Measurements from ENCODE around the gene ELOB.

Gene ELOB

DNA sequence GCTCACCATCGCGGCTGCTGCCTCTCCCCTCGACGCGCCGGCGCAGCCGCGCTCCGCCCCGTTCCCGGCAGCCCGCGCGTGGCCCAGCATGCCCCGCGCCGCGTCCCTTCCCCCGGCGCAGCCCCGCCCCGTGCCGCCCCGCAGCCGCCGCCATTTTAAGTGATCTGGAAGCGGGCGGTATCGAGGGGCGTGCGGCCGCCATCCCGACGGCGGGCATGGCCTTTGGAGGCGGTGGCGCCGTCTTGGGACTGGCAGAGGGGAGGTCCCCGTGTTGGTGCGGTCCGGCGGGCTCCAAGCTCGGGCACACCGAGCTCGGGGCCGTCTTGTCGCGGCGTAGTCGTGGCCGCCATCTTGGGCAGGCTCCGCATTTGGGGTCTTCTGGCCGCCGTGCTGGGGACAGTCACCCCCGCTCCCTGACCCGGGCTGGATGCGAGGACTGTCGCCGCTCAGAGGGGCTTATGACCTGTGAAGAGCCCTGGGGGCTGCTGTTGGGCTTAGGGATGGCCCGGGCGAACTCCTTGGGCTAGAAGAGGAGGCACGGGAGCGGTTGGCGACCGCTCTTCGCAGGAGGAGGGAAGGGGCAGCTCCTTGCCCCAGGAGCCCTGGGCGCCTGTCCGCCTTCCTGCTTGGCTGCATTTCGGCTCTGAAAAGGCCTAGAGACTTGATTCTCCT, at the start of gene ELOB:
TSS of gene ELOB (minus strand) at position 50 of the 672 bp plus-strand sequence. CDS start at position 9, 41 bp downstream.
- peak; percentile 85 for DNase-seq (ENCODE audit: low read depth)

DNA sequence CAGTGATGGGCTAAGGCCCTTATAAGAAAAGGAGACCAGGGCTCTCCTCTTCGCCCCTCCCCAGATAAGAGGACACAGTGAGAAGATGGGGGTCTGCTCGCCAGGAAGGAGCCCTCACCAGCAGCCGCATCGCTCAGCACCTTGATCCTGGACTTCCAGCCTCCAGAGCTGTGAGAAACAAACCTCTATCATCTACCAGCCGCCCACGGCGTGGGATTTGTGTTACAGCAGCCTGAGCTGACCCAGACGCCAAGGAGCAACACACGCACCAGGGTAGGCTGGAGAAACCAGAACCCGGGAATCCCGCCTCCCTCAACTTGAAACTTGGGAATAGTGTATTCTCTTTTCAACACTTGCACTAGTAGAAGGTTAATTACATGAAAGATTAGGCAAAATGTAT, 48.8 kb upstream of the ELOB start:
- DNase-seq (ENCODE audit: low read depth) = no peak

GRCh38 chr16:2825049-2825742, 48.1 kb upstream of the ELOB start:
- no peak for DNase-seq (ENCODE audit: low read depth)

DNA sequence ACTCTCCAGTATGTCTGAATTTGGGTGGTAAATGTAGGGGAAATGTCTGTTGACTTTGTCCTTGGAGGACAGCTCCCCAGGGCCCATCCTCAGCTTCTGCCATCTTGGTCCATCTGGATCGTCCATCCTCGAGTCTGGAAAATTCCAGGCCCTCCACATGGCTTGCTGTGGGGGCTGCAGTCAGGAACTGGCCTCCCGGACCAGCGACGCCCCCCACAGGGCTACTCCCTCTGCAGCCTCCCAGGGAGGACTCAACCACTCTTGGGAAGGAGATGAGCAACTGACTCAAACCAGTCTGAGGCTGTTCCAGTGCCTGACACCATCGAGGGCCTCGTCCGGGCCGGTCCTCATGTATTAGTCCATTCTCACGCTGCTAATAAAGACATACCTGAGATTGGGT, 47.5 kb upstream of the ELOB start:
- no peak for DNase-seq (ENCODE audit: low read depth)

- no peak for DNase-seq (ENCODE audit: low read depth)
Observed at GRCh38 chr16:2822496-2822895, 45.4 kb upstream of the ELOB start.

- no peak for DNase-seq (ENCODE audit: low read depth)
Observed at GRCh38 chr16:2822158-2822495, 45.0 kb upstream of the ELOB start.

DNA sequence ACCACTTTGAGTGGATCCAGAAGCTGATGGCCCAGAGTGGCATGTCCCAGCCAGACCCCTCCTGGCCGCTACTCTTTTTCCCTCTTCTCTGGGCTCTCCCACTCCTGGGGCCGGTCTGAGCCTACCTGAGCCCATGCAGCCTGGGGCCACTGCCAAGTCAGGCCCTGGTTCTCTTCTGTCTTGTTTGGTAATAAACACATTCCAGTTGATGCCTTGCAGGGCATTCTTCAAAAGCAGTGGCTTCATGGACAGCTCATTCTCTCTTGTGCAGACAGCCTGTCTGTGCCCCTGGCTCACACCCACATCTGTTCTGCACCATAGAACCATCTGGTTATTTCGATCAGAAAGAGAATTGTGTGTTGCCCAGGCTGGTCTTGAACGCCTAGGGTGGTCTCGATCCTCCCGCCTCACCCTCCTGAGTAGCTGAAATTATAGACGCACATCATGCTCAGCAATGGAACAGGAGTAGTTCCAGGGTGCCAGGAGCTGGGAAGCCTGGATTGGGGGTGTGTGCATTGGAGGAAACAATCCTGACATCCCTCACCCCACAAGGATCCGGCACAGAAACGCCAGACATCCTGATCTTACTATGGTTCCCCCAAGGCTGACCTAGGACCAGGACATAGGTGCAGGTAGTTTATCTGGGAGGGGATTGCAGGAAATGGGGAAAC, 44.5 kb upstream of the ELOB start:
- no peak for DNase-seq (ENCODE audit: low read depth)

- no peak for DNase-seq (ENCODE audit: low read depth)
Observed at GRCh38 chr16:2820836-2821486, 43.9 kb upstream of the ELOB start.

GRCh38 chr16:2819939-2820835, 43.1 kb upstream of the ELOB start:
- DNase-seq (ENCODE audit: low read depth) = no peak

DNA sequence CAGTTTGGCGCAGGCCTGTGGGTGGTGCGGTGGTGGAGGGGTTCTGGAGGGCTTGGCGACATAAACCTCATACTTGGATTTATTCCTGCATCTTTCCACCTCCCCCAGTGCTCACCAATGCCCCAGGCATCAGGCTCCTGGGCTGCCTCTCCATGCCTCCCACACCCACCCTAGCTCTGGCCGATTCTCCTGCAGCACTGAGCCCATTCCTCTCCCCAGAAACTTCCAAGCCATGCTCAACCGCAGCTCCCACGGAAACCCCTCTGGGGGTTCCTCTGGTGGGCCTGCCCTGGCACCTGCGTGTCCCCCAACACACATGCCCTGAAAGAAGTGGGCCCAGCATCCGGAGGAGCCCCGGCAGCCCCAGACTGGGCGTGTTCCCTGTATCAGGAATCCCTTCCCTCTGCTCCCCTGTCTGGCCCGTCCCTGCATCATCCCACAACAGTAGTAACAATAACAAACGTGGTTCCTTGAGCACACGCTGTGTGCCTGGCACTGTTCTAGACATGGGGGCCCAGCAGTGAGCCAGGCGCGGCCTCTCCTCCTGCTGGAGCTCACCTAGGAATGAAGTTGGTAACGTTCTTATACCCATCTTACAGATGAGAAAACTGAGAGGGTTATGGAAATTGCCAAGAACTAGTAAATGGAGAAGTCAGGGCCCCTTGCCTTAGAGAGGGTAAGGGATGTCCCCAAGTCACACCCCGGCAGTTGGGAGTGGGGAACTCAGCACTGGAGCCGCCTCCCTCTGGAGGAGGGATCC, 42.3 kb upstream of the ELOB start:
- DNase-seq (ENCODE audit: low read depth) = no peak

- no peak for DNase-seq (ENCODE audit: low read depth)
Observed at GRCh38 chr16:2818272-2818876, 41.3 kb upstream of the ELOB start.

DNA sequence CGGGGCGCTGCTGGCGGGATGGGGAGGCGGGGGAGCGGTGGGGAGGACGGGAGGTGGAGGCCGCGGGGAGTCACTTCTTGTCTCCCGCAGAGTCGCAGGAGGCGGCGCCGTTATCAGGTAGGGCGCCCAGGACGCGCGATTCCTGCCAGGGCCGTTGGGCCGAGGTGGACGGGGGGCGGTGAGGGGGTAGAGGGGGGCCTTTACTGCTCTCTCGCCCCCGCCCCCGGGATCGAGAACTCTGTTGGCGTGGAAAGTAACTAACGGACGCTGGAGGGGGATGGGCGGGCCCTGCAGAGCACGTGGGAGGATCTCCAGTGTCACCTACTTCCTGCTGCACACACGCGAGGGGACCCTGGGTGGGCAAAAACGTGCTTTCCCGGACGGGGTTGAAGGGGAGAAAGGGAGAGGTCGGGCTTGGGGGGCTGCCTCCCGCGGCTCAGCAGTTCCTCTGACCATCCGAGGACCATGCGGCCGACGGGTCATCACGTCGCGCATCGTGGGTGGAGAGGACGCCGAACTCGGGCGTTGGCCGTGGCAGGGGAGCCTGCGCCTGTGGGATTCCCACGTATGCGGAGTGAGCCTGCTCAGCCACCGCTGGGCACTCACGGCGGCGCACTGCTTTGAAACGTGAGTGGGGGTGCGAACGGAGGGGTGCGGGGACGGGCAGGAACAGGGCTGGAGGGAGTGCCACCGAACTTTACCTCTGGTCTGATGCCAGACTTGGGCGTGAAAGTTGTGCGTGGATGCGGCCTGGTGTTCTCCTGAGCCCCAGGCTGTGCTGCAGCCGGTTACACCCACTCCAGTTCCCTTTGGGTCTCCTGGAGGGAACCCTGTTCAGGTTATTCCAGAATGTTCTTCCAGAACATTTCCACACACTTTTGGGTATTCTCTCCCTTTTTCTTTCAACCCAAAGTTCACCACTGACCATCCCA, 40.5 kb upstream of the ELOB start:
- no peak for DNase-seq (ENCODE audit: low read depth)

GRCh38 chr16:2816751-2817339, 39.8 kb upstream of the ELOB start, which contains the start of gene PRSS21:
Gene PRSS21 (plus strand): TSS chr16:2817237. CDS start chr16:2817269, 32 bp downstream.
- DNase-seq (ENCODE audit: low read depth) = no peak

DNA sequence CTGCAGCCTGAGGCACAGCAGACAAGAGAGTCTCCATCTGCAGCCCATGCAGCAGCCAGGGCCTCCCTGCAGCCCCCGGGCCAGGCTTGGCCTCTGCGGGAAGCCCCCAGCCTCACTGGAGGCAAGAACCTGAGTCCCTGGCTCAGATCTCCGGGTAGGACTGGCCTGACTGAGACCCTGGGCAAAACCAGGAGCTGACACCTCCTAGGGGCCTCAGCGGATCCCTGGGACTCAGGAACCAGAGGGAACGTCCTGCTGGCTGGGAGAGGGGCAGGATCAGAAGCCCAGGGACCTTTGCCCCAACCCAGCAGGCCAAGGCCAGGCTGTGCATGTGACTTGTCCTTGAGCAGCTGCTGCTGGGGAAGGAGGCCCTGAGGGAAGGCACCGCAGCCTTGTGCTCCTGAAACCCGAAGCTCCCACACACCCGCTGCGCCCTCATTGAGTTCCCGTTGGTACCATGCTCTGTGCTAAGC, 38.3 kb upstream of the ELOB start:
- DNase-seq (ENCODE audit: low read depth) = no peak

DNA sequence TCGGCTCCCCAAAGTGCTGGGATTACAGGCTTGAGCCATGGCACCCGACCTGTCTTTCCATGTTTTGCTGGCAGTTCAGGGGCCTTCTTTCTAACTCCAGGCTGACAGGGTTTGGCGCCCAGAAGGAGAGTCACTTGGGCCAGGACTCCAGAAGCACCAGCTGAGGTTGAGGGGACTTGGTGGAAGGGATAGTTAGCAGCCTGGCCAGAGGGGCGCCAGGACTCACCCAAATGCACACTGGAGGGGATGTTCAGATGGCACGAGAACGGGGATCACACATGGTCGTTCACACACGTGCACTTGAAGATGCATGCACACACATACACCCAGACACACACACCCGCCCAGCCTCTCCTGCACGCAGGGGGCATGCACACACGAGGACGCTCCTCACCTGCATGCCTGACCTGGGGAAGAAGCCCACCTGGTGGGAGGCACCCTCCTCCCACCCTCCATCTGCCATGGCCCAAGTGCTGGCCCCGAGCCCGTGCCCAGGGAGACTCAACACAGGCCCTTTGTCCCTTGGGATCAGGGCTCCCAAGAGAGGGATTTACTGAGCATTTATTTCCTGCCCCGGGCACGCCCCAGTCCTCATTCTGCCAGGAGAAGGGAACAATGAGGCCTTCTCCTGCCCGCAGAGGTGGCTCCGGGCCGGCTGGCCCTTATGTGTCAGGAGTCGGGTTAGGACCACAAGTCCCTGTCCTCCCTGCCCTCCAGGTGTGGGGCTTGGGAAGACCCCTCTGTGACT, 37.6 kb upstream of the ELOB start:
- no peak for DNase-seq (ENCODE audit: low read depth)

DNA sequence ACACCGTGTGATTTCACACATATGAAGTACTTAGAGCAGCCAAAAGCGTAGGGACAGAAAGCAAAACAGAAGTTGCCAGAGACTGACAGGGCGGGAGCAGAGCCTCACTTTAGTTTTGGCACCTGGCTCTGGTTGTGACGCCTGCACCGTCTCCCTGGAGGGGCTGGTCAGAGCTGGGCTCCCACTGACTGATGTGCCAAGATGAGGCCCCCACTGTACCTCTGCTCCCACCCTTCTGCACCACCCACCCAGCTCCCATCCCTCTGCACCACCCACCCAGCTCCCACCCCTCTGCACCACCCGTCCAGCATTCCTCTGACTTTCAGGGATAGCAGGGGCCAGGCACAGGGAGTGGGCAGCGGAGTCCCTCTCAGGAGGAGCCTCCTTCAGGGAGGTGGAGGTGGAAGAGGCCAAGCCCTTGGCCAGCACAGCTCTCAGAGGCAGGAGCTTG, 36.7 kb upstream of the ELOB start:
- no peak for DNase-seq (ENCODE audit: low read depth)

DNA sequence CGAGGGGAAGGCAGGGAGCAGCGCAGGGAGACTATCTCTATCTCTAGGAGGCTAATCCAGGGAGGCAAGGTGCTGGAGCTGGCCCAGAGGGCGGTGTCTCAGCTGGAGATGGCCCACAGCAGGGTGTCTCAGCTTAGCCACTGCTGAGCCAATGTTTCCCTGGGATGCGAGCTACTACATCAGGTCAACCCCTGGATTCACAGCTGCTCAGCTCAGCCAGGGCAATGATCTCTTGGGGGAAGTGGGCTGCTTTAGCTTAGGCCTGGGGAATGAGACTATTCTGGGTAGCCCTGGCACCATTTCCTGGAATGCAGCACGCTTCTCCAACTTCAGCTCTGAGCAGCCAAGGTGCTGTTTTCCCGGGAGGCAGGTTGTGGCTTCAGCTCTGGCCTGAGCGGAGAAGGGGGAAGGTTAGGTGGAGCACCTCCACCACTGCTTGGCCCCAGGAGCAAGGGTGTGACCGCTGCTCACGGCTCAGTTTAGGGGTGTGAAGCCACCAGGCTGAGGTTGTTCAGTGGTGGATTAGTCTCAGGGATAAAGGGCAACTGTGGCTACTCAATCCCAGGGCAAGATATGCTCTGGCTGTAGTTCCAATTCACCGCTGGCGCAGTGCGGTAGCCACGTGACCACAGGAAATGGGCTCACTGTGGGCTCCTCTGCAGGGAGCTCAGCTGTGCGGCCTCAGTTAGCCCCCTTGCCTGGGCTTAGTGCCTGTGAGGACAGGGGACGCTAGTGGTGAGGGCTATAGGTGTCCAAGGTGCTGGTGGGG, 34.8 kb upstream of the ELOB start:
- DNase-seq (ENCODE audit: low read depth) = no peak
